ENCODE results near the gene SHC4.

DNA sequence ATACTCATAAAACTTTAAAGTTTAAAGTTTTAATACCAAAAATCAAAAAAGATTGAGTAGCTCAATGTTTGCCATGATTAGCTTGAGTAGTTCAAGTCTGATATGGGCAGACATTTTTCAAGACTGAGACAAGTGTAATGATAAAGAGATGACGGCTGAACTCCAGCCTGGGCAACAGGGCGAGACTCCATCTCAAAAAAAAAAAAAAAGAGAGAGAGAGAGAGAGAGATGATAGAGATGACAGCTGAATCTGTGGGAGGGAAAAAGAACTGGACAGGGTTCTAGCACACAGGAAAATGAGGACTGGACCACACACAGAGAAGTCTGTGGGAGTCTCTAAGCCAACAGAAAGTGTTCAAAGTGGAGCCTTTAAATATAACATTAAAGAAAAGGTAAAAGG is 178.0 kb downstream of the SHC4 start:
- TF ChIP-seq, protein P1, sequence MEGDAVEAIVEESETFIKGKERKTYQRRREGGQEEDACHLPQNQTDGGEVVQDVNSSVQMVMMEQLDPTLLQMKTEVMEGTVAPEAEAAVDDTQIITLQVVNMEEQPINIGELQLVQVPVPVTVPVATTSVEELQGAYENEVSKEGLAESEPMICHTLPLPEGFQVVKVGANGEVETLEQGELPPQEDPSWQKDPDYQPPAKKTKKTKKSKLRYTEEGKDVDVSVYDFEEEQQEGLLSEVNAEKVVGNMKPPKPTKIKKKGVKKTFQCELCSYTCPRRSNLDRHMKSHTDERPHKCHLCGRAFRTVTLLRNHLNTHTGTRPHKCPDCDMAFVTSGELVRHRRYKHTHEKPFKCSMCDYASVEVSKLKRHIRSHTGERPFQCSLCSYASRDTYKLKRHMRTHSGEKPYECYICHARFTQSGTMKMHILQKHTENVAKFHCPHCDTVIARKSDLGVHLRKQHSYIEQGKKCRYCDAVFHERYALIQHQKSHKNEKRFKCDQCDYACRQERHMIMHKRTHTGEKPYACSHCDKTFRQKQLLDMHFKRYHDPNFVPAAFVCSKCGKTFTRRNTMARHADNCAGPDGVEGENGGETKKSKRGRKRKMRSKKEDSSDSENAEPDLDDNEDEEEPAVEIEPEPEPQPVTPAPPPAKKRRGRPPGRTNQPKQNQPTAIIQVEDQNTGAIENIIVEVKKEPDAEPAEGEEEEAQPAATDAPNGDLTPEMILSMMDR (IDR thresholded peaks at IDR 0.05): no peak
- TF ChIP-seq POLR2AphosphoS5 (IDR thresholded peaks at IDR 0.05): no peak
